H9 (cell line): ENCODE data around the gene THSD4. TPM values are rescaled to one million over a fixed set of nuclear protein-coding genes. Genes with fewer than 3 reads are reported as not detected.

Source experiments
- DNase-seq: peaks from one replicate; pipeline ENCODE4 v3.0.0-alpha.2; 2017
- H2AFZ ChIP-seq: one replicate; pipeline ENCODE4 v1.6.1; 2013; ENCODE audit warnings: mild to moderate bottlenecking, low read length, control low read depth, moderate library complexity
- H2AK5ac ChIP-seq: 2 replicates; pipeline ENCODE4 v1.6.1; 2013; ENCODE audit warnings: low read length, control low read depth, mixed read lengths; ENCODE audit not compliant: insufficient read length
- H2BK120ac ChIP-seq: one replicate; pipeline ENCODE4 v1.6.1; 2013; ENCODE audit warnings: low read depth, mild to moderate bottlenecking, low read length, control low read depth, inconsistent platforms; ENCODE audit not compliant: poor library complexity, severe bottlenecking
- H2BK12ac ChIP-seq: 2 replicates; pipeline ENCODE4 v1.6.1; 2013; ENCODE audit warnings: low read length, control low read depth, mixed read lengths, low read depth; ENCODE audit not compliant: insufficient read length
- H2BK15ac ChIP-seq: 2 replicates; pipeline ENCODE4 v1.6.1; 2013; ENCODE audit warnings: low read depth, low read length, control low read depth
- H2BK20ac ChIP-seq: one replicate; pipeline ENCODE4 v1.6.1; 2013; ENCODE audit warnings: low read depth, mild to moderate bottlenecking, low read length, control low read depth, inconsistent platforms; ENCODE audit not compliant: poor library complexity, severe bottlenecking
- H2BK5ac ChIP-seq: 2 replicates; pipeline ENCODE4 v1.6.1; 2013; ENCODE audit warnings: low read length, control low read depth, mixed read lengths; ENCODE audit not compliant: insufficient read length
- H3K14ac ChIP-seq: 2 replicates; pipeline ENCODE4 v1.6.1; 2013; ENCODE audit warnings: low read length, control low read depth; ENCODE audit not compliant: insufficient read depth
- H3K18ac ChIP-seq: 2 replicates; pipeline ENCODE4 v1.6.1; 2013; ENCODE audit warnings: low read depth, mild to moderate bottlenecking, mixed read lengths, low read length, control low read depth; ENCODE audit not compliant: insufficient read length
- H3K23ac ChIP-seq: 2 replicates; pipeline ENCODE4 v1.6.1; 2013; ENCODE audit warnings: low read length, control low read depth, mixed read lengths, low read depth; ENCODE audit not compliant: insufficient read length
- H3K23me2 ChIP-seq: 2 replicates; pipeline ENCODE4 v1.6.1; 2013; ENCODE audit warnings: low read depth, mild to moderate bottlenecking, mixed read lengths, low read length, control low read depth; ENCODE audit not compliant: insufficient read length, poor library complexity, severe bottlenecking
- H3K27ac ChIP-seq: 2 replicates; pipeline ENCODE4 v1.5.1; 2013; ENCODE audit warnings: low read length, control low read depth, mixed read lengths, low read depth; ENCODE audit not compliant: insufficient read length
- H3K27me3 ChIP-seq: 2 replicates; pipeline ENCODE4 v1.6.1; 2013; ENCODE audit warnings: low read length, control low read depth, inconsistent platforms; ENCODE audit not compliant: insufficient read depth
- H3K4ac ChIP-seq: 2 replicates; pipeline ENCODE4 v1.6.1; 2013; ENCODE audit warnings: low read depth, mild to moderate bottlenecking, control low read depth, inconsistent platforms, low read length, moderate library complexity
- H3K4me1 ChIP-seq: 2 replicates; pipeline ENCODE4 v1.6.1; 2013; ENCODE audit warnings: low read length, control low read depth, inconsistent platforms; ENCODE audit not compliant: insufficient read depth
- H3K4me2 ChIP-seq: 2 replicates; pipeline ENCODE4 v1.6.1; 2013; ENCODE audit warnings: low read length, control low read depth, mixed read lengths; ENCODE audit not compliant: insufficient read length, insufficient read depth
- H3K56ac ChIP-seq: 2 replicates; pipeline ENCODE4 v1.6.1; 2013; ENCODE audit warnings: low read depth, mild to moderate bottlenecking, mixed read lengths, low read length, control low read depth; ENCODE audit not compliant: insufficient read length
- H3K79me1 ChIP-seq: 2 replicates; pipeline ENCODE4 v1.6.1; 2013; ENCODE audit warnings: low read depth, mild to moderate bottlenecking, moderate library complexity, low read length, control low read depth, inconsistent platforms; ENCODE audit not compliant: insufficient read depth, poor library complexity, severe bottlenecking
- H3K79me2 ChIP-seq: 2 replicates; pipeline ENCODE4 v1.6.1; 2013; ENCODE audit warnings: low read length, control low read depth, inconsistent platforms; ENCODE audit not compliant: insufficient read depth
- H3K9ac ChIP-seq: 2 replicates; pipeline ENCODE4 v1.6.1; 2013; ENCODE audit warnings: low read length, control low read depth, mixed read lengths; ENCODE audit not compliant: insufficient read length; ENCODE audit errors: extremely low read depth
- H3K9me3 ChIP-seq: one replicate; pipeline ENCODE4 v1.6.1; 2013; ENCODE audit warnings: low read depth, low read length, inconsistent platforms; ENCODE audit not compliant: control insufficient read depth
- H3T11ph ChIP-seq: one replicate; pipeline ENCODE4 v1.6.1; 2013; ENCODE audit warnings: mild to moderate bottlenecking, low read length, control low read depth, inconsistent platforms
- H4K20me1 ChIP-seq: one replicate; pipeline ENCODE4 v1.6.1; 2013; ENCODE audit not compliant: control insufficient read depth, insufficient read length, insufficient read depth
- H4K5ac ChIP-seq: 2 replicates; pipeline ENCODE4 v1.6.1; 2013; ENCODE audit warnings: low read depth, mild to moderate bottlenecking, mixed read lengths, low read length, control low read depth; ENCODE audit not compliant: insufficient read length
- H4K8ac ChIP-seq: replicated peaks from 2 replicates; pipeline ENCODE4 v1.6.1; 2013; ENCODE audit warnings: low read length, control low read depth, mixed read lengths, low read depth; ENCODE audit not compliant: insufficient read length
- H4K91ac ChIP-seq: 2 replicates; pipeline ENCODE4 v1.6.1; 2013; ENCODE audit warnings: low read depth, mild to moderate bottlenecking, moderate library complexity, mixed read lengths, low read length, control low read depth; ENCODE audit not compliant: insufficient read length
- H3K27ac Mint-ChIP-seq, 3 experiments: 2 replicates in 2 of 3; 3 replicates in 1 of 3; pipeline ENCODE4 v1.8.0; 2020 to 2021; ENCODE audit warnings: mixed read lengths in 3 of 3, mild to moderate bottlenecking in 1 of 3, moderate library complexity in 1 of 3
- H3K27me3 Mint-ChIP-seq: 2 replicates; pipeline ENCODE4 v1.8.0; 2021; ENCODE audit warnings: low read depth, mild to moderate bottlenecking, moderate library complexity, mixed read lengths
- H3K36me3 Mint-ChIP-seq, 3 experiments: 2 replicates in 2 of 3; 3 replicates in 1 of 3; pipeline ENCODE4 v1.8.0; 2020 to 2021; ENCODE audit warnings: low read depth in 3 of 3, mixed read lengths in 3 of 3; ENCODE audit not compliant: insufficient read depth in 1 of 3
- H3K4me1 Mint-ChIP-seq, 2 experiments: 2 replicates each; pipeline ENCODE4 v1.8.0; 2020; ENCODE audit warnings: mixed read lengths in 2 of 2
- H3K4me3 Mint-ChIP-seq, 2 experiments: 2 replicates in 1 of 2; 3 replicates in 1 of 2; pipeline ENCODE4 v1.8.0; 2020 to 2021; ENCODE audit warnings: mild to moderate bottlenecking in 2 of 2, mixed read lengths in 2 of 2, moderate library complexity in 1 of 2
- H3K9me3 Mint-ChIP-seq, 2 experiments: 2 replicates in 1 of 2; 3 replicates in 1 of 2; pipeline ENCODE4 v1.8.0; 2020; ENCODE audit warnings: mild to moderate bottlenecking in 2 of 2, mixed read lengths in 2 of 2, moderate library complexity in 1 of 2
- CTCF ChIP-seq: fragments of 200-600 bp; sonication (generic); conservative IDR thresholded peaks from 3 replicates; pipeline ENCODE4 v1.8.0; 2021; ENCODE audit warnings: antibody characterized with exemption, mild to moderate bottlenecking
- WGBS: extraction: QIAGEN DNeasy Blood & Tissue Kit; methylation state at CpG from one replicate; pipeline ENCODE4 v1.1.7; 2013; ENCODE audit warnings: missing lambda C conversion rate, low lambda C conversion rate, mixed read lengths; ENCODE audit not compliant: insufficient read length; ENCODE audit errors: extremely low coverage; 5-methylcytosine and 5-hydroxymethylcytosine counted together
- total RNA-seq: library from RNA; stranded (reverse); gene quantifications from 2 replicates; pipeline ENCODE4 v1.2.1, GENCODE V29; 2021

THSD4 gene
- total RNA-seq, 1 experiment from 2014 or later: 5.5 TPM

- Histone ChIP-seq H3K18ac (no peak overlapping the region), H3K9ac (no peak overlapping the region), H3K79me1 (no peaks in the 10 kb centered on the region), H2BK5ac (no peak overlapping the region), H3K14ac (no peak overlapping the region), H3K23ac (no peak overlapping the region), H4K20me1 (peaks cover 2% of the 10 kb centered on the region), H3K4ac (no peak overlapping the region), H2AK5ac (no peak overlapping the region), H3K79me2 (no peaks in the 10 kb centered on the region), H3T11ph (no peak overlapping the region), H3K9me3 (no peaks in the 10 kb centered on the region), H2BK120ac (no peak overlapping the region), H4K91ac (no peak overlapping the region), H3K4me1 (no peaks in the 10 kb centered on the region), H3K23me2 (no peaks in the 10 kb centered on the region), H3K27me3 (no peaks in the 10 kb centered on the region), H2AFZ (no peak overlapping the region), H2BK15ac (no peak overlapping the region), H2BK12ac (no peak overlapping the region), H3K27ac (no peak overlapping the region), H3K56ac (no peak overlapping the region), H2BK20ac (no peak overlapping the region), H4K8ac (no peak overlapping the region), H3K4me2 (no peak overlapping the region), H4K5ac (no peak overlapping the region)
- Mint-ChIP-seq H3K4me3 (no peak overlapping the region), H3K27ac (peak overlapping the region in 1 of 3 experiments; percentile 15; a peak in 1 of 7 replicates), H3K36me3 (no peaks in the 10 kb centered on the region; a peak in 1 of 7 replicates), H3K9me3 (no peaks in the 10 kb centered on the region), H3K27me3 (no peaks in the 10 kb centered on the region), H3K4me1 (peaks cover 26 to 29% of the 10 kb centered on the region in 2 experiments)
- DNase-seq: peak; percentile 70
- no CpG with 5 or more reads among the region's 14 CpGs for WGBS
- TF ChIP-seq CTCF: peak; percentile 59
These were observed 10.7 kb downstream of the THSD4 start for GRCh38 chr15:71125831-71126450.
